Breast epithelium (tissue), 4 donors: Measurements from ENCODE around the gene MATN4. TPM values are rescaled to one million over a fixed set of nuclear protein-coding genes. Genes with fewer than 3 reads are reported as not detected.

Experiments
- DNase-seq, 2 donors: peaks; one replicate each; pipeline ENCODE4 v3.0.0-alpha.2; 2019; ENCODE audit warnings: low spot score in 2 of 2
- H3K27ac ChIP-seq, 2 donors: fragments of 200-600 bp; sonication (generic) in 1 of 2; one replicate each; pipeline ENCODE4 v1.5.1; 2016 to 2019; ENCODE audit warnings: mild to moderate bottlenecking in 1 of 2
- H3K27me3 ChIP-seq, 2 donors: fragments of 200-600 bp; sonication (generic) in 1 of 2; one replicate each; pipeline versions ENCODE4 v1.5.1 to v1.6.0; 2017 to 2019; ENCODE audit warnings: control low read depth in 1 of 2, mild to moderate bottlenecking in 1 of 2
- H3K36me3 ChIP-seq: fragments of 200-600 bp; one replicate; pipeline ENCODE4 v1.5.1; 2019
- H3K4me1 ChIP-seq, 2 donors: fragments of 200-600 bp; sonication (generic); one replicate each; pipeline ENCODE4 v1.5.1; 2016 to 2019; ENCODE audit warnings: control low read depth in 1 of 2
- H3K4me3 ChIP-seq, 3 donors: fragments of 200-600 bp; sonication (generic); 1 replicate in 2 of 3; 2 replicates in 1 of 3; pipeline ENCODE4 v1.5.1; 2016 to 2019; ENCODE audit warnings: mild to moderate bottlenecking in 3 of 3, moderate library complexity in 2 of 3
- H3K9me3 ChIP-seq, 2 donors: fragments of 200-600 bp; sonication (generic) in 1 of 2; one replicate each; pipeline ENCODE4 v1.5.1; 2016 to 2019; ENCODE audit warnings: control low read depth in 1 of 2
- POLR2A ChIP-seq: fragments of 450-650 bp; IDR thresholded peaks from one replicate; pipeline ENCODE4 v1.6.1; 2016; ENCODE audit warnings: antibody characterized with exemption, mild to moderate bottlenecking, moderate library complexity
- POLR2AphosphoS5 ChIP-seq, 3 donors: sonication (generic); formaldehyde crosslinking; IDR thresholded peaks; one replicate each; pipeline ENCODE4 v1.6.1; 2017; ENCODE audit warnings: antibody characterized with exemption in 3 of 3
- intact Hi-C: fragments of 100-400 bp; cut with DNase I; formaldehyde crosslinking; loops from one replicate; pipeline ENCODE4 v1.15.1; 2023; ENCODE audit warnings: low total_unique reads
- total RNA-seq, 3 donors: library from RNA; depleted of rRNA; stranded (reverse); fragments of >200 nt; gene quantifications; one replicate each; pipeline ENCODE4 v1.1.0, GENCODE V29; 2016
- TF ChIP-seq, protein P1 (sequence below), 3 donors: fragments of 450-650 bp; IDR thresholded peaks; one replicate each; pipeline ENCODE4 v1.5.1; 2016 to 2017; ENCODE audit warnings: antibody characterized with exemption in 3 of 3, mild to moderate bottlenecking in 3 of 3, moderate library complexity in 3 of 3

Gene MATN4
- total RNA-seq, 3 donors from 2014 or later, result 0.33 to 1.6 TPM; not detected in 1

DNA sequence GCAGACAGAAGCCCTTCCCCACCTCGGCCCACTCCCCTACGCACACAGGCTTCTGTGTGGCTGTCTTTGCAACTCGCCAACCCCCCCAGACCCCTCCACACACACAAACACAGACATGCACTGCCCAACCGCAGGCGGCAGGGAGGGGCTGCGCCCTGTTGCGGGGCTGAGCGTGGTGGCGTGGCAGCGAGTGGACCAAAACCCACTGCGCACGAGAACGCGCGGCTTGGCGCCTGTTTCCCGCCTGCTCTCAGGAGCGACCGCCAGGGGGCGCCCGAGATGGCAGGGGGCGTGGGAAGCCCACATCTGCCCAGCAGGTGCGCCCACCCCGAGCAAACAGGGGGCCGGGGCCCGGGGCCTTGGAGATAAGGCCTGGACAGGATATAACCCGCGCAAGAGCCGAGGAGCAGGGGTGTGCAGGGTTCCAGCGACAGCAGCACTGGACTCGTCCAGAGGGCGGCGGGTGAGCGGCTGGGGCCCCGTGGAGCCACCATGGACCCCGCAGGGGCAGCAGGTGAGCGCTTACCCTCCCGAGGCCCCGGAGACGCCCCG, 1.6 kb downstream of the MATN4 start, which contains the start of gene RBPJL:
TSS of gene RBPJL (plus strand) at position 410 of the 552 bp plus-strand sequence. CDS start at position 493, 83 bp downstream.
- H3K27ac ChIP-seq, result no peak within 1 kb of the TSS
- no peaks in the 10 kb centered on the region for H3K36me3 ChIP-seq
- TF ChIP-seq, protein P1, sequence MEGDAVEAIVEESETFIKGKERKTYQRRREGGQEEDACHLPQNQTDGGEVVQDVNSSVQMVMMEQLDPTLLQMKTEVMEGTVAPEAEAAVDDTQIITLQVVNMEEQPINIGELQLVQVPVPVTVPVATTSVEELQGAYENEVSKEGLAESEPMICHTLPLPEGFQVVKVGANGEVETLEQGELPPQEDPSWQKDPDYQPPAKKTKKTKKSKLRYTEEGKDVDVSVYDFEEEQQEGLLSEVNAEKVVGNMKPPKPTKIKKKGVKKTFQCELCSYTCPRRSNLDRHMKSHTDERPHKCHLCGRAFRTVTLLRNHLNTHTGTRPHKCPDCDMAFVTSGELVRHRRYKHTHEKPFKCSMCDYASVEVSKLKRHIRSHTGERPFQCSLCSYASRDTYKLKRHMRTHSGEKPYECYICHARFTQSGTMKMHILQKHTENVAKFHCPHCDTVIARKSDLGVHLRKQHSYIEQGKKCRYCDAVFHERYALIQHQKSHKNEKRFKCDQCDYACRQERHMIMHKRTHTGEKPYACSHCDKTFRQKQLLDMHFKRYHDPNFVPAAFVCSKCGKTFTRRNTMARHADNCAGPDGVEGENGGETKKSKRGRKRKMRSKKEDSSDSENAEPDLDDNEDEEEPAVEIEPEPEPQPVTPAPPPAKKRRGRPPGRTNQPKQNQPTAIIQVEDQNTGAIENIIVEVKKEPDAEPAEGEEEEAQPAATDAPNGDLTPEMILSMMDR (IDR thresholded peaks at IDR 0.05), result peak in 1 of 3 donors; percentile 21
- no peak for TF ChIP-seq POLR2AphosphoS5 (IDR thresholded peaks at IDR 0.05)
- TF ChIP-seq POLR2A, result no peak
- intact Hi-C loops, result no loop called here
- H3K4me1 ChIP-seq, result peaks cover 0 to 5% of the 10 kb centered on the region in 2 donors
- no peak for DNase-seq
- H3K9me3 ChIP-seq, result no peaks in the 10 kb centered on the region
- no peak within 1 kb of the TSS for H3K4me3 ChIP-seq
- H3K27me3 ChIP-seq, result peaks cover 0 to 14% of the 10 kb centered on the region in 2 donors

DNA sequence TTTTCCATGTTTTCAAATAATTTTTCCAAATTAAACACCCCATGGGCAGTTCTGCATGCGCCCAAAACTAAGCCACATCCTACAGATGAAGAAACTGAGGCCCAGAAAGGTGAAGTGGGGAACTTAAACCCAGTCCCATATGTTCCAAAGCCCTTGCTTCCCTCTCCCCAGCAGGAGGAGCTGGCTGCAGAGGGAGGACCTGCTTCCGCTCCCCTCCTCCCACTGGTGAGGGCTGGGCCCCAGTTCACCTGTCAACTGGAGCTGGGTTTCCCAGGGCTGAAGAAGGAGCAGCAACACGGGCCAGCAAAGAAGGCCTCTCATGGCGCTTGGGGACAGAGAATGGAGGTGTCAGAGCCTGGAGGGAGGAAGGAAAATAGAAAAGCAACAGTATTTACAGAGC, 2.8 kb downstream of the MATN4 start:
- intact Hi-C loops, result no loop called here
- Histone ChIP-seq H3K4me1 (peaks cover 0 to 5% of the 10 kb centered on the region in 2 donors), H3K4me3 (no peak overlapping the region), H3K9me3 (no peaks in the 10 kb centered on the region), H3K36me3 (no peaks in the 10 kb centered on the region), H3K27ac (no peak overlapping the region), H3K27me3 (peaks cover 0 to 14% of the 10 kb centered on the region in 2 donors)
- no peak for DNase-seq
- no peak for TF ChIP-seq POLR2AphosphoS5 (IDR thresholded peaks at IDR 0.05)

DNA sequence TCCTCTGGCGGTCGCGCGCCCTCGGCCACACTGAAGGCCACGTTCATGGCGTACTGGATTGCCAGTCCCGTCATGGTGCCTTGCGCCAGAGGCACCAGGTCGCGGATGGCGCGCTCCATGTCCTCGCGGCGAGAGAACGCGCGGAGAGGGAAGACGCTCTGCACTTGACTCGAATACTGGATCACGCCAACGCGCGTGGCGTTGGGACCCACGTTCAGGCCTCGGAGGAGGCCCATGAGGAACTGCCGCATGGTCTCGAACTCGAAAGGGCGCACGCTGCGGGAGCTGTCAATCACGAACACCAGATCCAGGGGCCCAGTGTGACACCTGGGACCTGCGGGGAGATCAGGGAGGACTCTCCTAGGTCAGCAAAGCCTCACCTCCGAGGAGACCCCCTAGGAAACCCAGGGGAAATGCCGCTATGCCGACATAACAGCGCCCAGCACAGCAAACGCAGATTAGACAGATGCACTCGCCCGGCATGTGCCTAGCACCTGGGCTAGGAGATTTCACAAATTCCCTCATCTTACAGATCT, 3.6 kb downstream of the MATN4 start:
- no peak for TF ChIP-seq POLR2A
- TF ChIP-seq, protein P1 (IDR thresholded peaks at IDR 0.05), result no peak
- TF ChIP-seq POLR2AphosphoS5 (IDR thresholded peaks at IDR 0.05), result no peak
- Histone ChIP-seq H3K4me3 (no peak overlapping the region), H3K4me1 (peaks cover 0 to 5% of the 10 kb centered on the region in 2 donors), H3K36me3 (no peaks in the 10 kb centered on the region), H3K27ac (no peak overlapping the region), H3K27me3 (peaks cover 0 to 14% of the 10 kb centered on the region in 2 donors), H3K9me3 (no peaks in the 10 kb centered on the region)
- DNase-seq, result no peak
- intact Hi-C loops, result no loop called here

DNA sequence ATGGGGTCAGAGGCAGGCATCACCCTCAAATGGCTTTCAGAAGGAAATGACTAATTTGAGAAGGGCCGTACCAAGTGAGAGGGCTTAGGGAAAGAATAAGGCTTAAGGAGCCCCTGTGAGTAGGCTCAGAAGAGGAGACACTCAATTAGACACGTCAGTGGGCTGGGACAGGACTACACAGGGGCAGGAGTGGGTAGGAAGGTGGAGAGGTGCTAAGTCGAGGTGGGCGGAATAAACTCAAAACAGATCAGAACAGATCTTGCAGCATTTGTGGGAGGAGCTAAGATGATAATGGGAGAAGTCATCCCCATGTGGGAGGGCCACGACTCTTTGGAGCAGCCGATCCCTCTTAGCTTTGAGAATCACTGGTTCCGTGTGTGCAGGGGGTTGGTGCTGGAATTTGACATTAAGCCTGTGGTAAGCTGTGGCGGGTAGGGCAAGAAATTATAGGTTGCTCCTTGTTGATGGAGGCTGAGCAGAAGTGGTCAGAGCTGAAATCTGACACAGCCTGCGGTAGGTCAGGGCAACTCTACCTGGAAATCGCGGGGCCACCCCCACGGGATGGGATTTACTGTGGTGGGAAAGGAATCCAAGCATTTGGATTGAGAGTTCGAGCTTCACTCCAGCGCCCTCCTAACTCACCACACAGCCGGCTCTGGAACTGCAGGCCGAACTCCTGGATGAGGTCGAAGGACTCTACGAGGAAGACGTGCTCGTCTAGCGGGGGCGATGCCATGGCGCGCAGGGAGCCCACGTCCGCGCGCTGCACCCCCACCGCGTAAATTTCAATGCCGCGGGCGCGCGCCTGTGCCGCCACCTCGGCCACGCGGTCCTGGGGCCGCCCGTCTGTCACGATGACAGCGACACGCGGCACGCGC, 4.3 kb downstream of the MATN4 start:
- TF ChIP-seq POLR2A (no peak), POLR2AphosphoS5 (IDR thresholded peaks at IDR 0.05) (no peak)
- TF ChIP-seq, protein P1 (IDR thresholded peaks at IDR 0.05), result no peak
- DNase-seq, result no peak
- peaks cover 0 to 5% of the 10 kb centered on the region in 2 donors for H3K4me1 ChIP-seq
- H3K27me3 ChIP-seq, result peaks cover 0 to 14% of the 10 kb centered on the region in 2 donors
- H3K4me3 ChIP-seq, result no peak overlapping the region
- H3K27ac ChIP-seq, result no peak overlapping the region
- intact Hi-C loops, result no loop called here
- no peaks in the 10 kb centered on the region for H3K9me3 ChIP-seq
- no peaks in the 10 kb centered on the region for H3K36me3 ChIP-seq

DNA sequence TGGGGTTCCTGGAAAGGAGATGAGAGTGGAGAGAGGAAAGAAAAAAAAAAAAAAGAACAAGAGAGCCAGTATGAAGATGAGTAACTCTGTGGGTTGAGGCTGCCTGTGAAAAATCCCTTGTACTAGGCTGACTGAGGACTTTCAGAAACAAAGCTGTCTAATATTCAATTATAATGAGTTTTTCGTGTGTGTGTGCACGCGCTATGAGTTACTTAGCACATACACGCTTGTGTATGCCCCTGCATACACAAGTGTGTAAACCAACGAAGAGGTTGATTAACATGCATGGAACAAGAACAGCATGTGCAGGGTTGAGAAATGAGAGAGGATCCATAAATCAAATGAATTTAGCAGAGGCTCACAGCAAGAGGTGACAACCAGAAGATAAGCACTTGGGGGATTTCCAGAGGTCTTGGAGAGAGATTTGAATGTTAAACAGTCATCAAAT, 6.3 kb downstream of the MATN4 start:
- Histone ChIP-seq H3K9me3 (no peaks in the 10 kb centered on the region), H3K36me3 (no peaks in the 10 kb centered on the region), H3K4me3 (no peak overlapping the region), H3K27ac (no peak overlapping the region), H3K4me1 (no peaks in the 10 kb centered on the region), H3K27me3 (peaks cover 0 to 14% of the 10 kb centered on the region in 2 donors)
- no peak for DNase-seq
- TF ChIP-seq, protein P1 (IDR thresholded peaks at IDR 0.05), result no peak
- TF ChIP-seq POLR2AphosphoS5 (IDR thresholded peaks at IDR 0.05) (no peak), POLR2A (no peak)
- intact Hi-C loops, result no loop called here
